ES-I3 (cell line): Measurements from ENCODE around the gene PPEF2.
"Not testable (repeated sequence)": the region's sequence is repeated elsewhere in the genome, so short reads cannot be mapped to it uniquely, and the experiment has no call there.

Source experiments
- H3K36me3 ChIP-seq: 2 replicates; pipeline ENCODE4 v1.6.1; 2013; ENCODE audit warnings: mild to moderate bottlenecking, low read length, control low read depth, moderate library complexity; ENCODE audit not compliant: insufficient read depth
- H3K4me1 ChIP-seq: 2 replicates; pipeline ENCODE4 v1.6.1; 2013; ENCODE audit warnings: mild to moderate bottlenecking, control low read depth, low read length; ENCODE audit not compliant: insufficient read depth
- H3K9ac ChIP-seq: 2 replicates; pipeline ENCODE4 v1.6.1; 2013; ENCODE audit warnings: low read depth, mild to moderate bottlenecking, low read length, moderate library complexity
- H3K9me3 ChIP-seq: 2 replicates; pipeline ENCODE4 v1.6.1; 2013; ENCODE audit warnings: mild to moderate bottlenecking, low read length, moderate library complexity; ENCODE audit not compliant: control insufficient read depth, insufficient read depth

The PPEF2 gene

DNA sequence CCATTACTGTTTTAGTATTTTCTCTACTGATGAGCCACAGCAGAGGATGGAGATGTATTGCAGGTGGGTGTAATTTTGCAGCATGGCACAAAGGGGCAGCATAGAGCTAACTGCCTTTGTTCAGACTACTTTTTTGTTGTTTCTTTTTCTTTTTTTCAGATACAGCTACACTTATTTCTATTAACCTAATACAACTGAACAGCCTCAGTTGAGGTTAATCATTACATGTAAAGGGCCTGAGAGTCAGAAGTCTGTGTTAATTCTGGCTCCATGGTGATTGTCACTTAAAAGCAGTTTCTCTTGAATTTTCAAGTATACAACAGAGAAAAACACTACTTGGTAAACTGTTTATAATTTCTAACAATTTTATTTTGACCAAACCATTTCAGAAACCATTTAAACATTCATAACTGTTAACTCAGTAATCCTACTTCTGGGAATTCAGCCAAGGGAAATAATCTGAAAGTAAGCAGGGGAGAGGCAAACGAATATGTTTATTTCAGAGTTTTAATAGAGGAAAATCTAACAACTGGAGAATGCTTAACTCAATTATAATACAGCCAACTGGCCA lies 13.9 kb upstream of the PPEF2 start:
- Histone ChIP-seq H3K36me3 (no peaks in the 10 kb centered on the region; the same call in 1 of the 2 replicates), H3K9ac (no peak overlapping the region), H3K9me3 (peaks cover 5% of the 10 kb centered on the region), H3K4me1 (peaks cover 3% of the 10 kb centered on the region; the same call in 1 of the 2 replicates)

DNA sequence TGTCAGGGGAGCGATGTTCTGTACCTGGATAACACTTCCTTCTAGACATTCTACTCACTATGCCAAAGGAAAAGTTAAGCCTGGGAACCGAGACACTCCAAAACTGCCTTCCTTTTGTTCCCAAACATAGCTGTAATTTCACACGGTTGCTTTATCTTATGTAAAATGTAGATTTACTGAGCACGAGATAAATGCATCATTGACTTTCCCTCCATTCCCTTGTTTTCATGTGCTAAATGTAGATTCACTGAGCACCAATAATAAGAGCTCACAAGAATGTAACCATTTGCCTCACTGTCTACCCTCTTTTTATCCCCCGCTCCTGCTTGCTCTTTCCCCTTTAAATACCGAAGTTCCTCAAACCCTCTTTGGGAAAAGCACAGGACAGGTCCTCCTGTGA lies 10.7 kb upstream of the PPEF2 start:
- peaks cover 27% of the 10 kb centered on the region for H3K9me3 ChIP-seq

DNA sequence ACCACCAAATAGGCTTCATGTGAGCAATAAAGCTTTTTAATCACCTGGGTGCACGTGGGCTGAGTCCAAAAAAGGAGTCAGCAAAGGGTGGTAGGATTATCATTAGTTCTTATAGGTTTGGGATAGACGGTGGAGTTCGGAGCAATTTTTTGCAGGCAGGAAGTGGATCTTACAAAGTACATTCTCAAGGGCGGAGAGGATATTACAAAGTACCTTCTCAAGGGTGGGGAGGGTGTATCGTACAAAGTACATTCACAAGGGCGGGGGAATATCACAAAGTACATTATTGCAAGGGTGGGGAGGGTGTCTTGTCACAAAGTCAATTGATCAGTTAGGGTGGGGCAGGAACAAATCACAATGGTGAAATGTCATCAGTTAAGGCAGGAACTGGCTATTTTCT lies 8.6 kb upstream of the PPEF2 start:
- H3K9ac ChIP-seq = not testable (repeated sequence)

More for the DNA sequence above, 10.7 kb upstream of the PPEF2 start:
- Histone ChIP-seq H3K4me1 (peaks cover 3% of the 10 kb centered on the region; the same call in 1 of the 2 replicates), H3K36me3 (no peaks in the 10 kb centered on the region), H3K9ac (no peak overlapping the region)

DNA sequence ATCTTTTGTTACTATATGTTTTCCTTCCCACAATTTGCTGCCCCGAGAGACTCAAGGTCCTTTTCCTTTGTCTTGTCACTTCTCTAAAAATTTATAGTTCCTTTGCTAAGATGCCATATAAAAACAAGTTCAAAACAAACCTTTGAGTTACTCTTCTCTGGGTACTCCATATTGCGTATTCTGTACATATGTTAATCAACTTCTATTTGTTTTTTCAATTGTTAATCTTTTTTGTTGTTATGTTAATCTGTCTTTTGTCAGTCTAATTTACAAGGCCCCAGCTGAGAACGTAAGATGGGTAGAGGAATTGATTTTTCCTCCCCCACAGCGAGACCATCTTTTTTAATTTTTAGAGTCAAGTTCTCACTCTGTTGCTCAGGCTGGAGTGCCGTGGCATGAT lies 7.2 kb upstream of the PPEF2 start:
- Histone ChIP-seq H3K9me3 (peaks cover 27% of the 10 kb centered on the region), H3K9ac (no peak overlapping the region), H3K36me3 (no peaks in the 10 kb centered on the region), H3K4me1 (no peaks in the 10 kb centered on the region)

More for the DNA sequence above, 8.6 kb upstream of the PPEF2 start:
- H3K36me3 ChIP-seq, H3K4me1 ChIP-seq: not testable (repeated sequence)
- peaks cover 27% of the 10 kb centered on the region for H3K9me3 ChIP-seq

DNA sequence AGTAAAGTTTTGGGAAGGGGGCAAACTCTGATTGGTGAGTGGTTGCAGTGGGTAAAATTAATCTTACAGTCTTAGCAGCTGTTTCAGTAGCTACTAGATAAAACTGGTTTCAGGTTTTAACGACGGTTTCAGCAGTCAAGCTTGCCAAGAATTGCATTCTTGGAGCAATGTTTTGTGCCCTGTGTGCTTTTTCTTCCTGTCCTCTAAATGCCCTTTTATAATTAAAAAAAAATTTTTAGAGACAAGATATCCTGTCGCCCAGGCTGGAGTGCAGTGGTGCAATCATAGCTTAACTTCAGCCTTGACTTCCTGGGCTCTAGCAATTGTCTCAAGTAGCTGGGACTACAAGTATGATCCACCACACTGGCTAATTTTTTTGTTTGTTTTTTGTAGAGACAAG lies 6.3 kb upstream of the PPEF2 start:
- Histone ChIP-seq H3K4me1 (no peaks in the 10 kb centered on the region), H3K9me3 (peaks cover 27% of the 10 kb centered on the region), H3K36me3 (no peaks in the 10 kb centered on the region), H3K9ac (no peak overlapping the region)

DNA sequence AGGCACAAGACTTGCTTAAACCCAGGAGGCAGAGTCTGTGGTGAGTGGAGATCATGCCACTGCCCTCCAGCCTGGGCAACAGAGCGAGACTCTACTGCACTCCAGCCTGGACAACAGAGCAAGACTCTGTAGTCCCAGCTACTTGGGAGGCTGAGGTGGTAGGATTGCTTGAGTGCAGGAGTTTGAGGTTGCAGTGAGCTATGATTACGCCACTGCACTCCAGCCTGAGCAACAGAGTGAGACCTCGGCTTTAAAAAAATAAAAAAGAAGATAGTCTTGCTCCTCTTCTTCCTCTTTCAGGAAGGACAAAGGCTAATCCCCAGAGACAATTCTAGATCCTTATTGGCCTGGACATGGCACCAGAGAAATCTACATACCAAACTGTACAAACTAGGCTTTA lies 5.7 kb upstream of the PPEF2 start:
- Histone ChIP-seq H3K9me3 (peaks cover 27% of the 10 kb centered on the region), H3K4me1 (no peaks in the 10 kb centered on the region), H3K9ac (no peak overlapping the region), H3K36me3 (no peaks in the 10 kb centered on the region)

DNA sequence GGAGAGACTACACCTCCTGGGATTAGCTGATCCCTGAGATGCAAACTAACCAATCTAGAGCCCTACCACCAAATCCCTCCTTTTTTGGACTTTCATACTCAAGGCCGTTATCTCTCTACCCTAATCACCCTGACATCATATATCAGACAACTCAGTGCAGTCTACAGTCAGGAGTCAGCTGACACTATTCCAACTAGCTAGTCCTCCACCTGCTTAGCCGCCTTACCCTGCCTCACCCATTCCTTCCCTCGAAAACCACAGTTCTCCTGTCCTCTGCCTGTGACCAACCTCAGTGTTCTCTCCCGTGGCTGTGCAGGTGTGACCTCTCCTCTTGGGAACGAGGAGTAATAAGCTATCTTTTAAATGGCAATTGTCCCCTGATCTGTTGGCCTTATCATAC lies 1.8 kb upstream of the PPEF2 start:
- 0 out of 2 replicates have a peak, but pooled peaks cover 4% of the 10 kb centered on the region for H3K9me3 ChIP-seq
- H3K4me1 ChIP-seq = no peaks in the 10 kb centered on the region
- H3K9ac ChIP-seq = no peak overlapping the region
- H3K36me3 ChIP-seq = no peaks in the 10 kb centered on the region

DNA sequence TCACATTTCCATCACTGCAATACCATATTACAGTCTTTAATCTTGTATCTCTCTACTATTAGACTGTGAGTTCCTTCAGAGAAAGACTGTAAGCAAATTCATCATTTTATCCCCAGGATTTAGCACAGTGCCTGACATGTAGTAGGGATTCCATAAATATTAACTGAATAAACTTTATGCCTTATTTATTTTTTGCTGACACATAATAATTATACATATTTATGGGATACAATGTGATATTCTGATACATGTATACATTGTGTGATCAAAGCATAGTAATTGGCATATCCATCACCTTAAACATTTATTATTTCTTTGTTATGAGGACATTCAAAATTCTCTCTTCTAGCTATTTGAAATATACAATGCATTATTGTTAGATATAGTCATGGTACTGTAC lies 3.7 kb downstream of the PPEF2 start:
- H3K36me3 ChIP-seq = no peaks in the 10 kb centered on the region
- 0 out of 2 replicates have a peak, but pooled peaks cover 3% of the 10 kb centered on the region for H3K9me3 ChIP-seq
- H3K9ac ChIP-seq = no peak overlapping the region
- H3K4me1 ChIP-seq = no peaks in the 10 kb centered on the region

DNA sequence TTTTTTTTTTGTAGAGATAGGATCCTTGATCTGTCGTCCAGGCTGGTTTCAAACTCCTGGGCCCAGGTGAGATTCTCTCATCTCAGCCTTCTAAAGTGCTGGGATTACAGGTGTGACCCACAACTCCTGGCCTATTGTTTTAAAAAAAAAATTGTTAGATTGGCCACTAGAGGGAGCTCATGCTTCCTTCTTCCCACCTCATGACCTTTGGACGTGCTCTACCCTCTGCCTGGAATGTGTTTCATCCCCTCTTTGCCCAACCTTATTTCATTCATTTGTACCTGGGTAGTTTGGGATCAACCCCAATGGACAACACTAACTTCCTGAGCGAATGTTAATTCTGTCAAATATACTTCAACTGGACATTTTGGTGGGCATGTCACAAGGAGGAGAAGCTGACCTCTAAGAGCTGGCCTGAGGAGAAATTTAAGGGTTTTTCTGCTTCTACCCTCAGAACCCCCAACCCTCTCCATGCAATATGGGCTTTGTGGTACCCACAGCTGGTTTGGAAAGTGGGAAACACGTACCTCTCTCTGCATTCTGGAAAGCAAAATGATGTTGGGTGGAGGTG lies 6.4 kb downstream of the PPEF2 start:
- H3K4me1 ChIP-seq = no peaks in the 10 kb centered on the region
- no peaks in the 10 kb centered on the region for H3K36me3 ChIP-seq
- no peak overlapping the region for H3K9ac ChIP-seq
- H3K9me3 ChIP-seq = 0 out of 2 replicates have a peak, but pooled peaks cover 3% of the 10 kb centered on the region

DNA sequence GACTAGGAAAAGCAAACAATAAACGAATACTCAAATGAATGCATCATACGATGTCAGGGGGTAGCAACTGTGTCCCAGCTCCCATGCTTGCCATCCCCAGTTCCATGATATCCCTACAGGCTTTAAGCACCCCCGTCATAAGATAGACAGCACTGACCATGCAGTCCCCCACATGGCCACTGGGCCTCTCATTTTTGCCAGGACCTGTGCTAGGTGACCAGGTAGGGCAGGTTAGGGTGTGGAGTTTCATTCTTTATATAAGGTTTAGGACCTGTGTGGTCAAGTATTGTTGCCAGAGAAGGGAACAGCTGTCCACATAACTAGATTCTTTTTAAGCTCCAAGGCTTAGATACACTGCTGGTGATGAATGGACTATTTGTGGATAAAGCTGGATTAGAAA lies 9.7 kb downstream of the PPEF2 start:
- H3K9me3 ChIP-seq = no peaks in the 10 kb centered on the region
- H3K9ac ChIP-seq = no peak overlapping the region
- H3K4me1 ChIP-seq = no peaks in the 10 kb centered on the region
- H3K36me3 ChIP-seq = no peaks in the 10 kb centered on the region

DNA sequence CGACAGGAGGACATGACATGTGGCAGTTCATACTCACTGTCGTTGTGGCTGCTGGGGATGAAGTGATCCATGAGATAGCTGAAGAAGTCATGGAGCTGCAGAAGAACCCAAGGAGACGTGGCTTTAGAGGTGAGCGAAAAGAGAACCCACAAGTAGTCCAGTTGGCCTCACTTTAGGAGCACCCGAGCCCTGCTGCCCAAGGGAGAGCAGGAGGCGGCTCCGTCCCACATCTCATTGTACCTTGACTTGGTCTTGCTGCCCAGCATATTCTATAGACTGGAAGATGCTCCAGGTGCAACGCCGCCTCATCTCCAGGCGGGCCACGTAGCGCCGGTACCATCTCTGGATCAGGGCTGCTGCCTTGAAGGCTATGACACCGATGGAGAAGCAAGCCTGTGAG lies 10.6 kb downstream of the PPEF2 start:
- H3K4me1 ChIP-seq = no peaks in the 10 kb centered on the region
- H3K36me3 ChIP-seq = no peaks in the 10 kb centered on the region
- H3K9me3 ChIP-seq = no peaks in the 10 kb centered on the region
- H3K9ac ChIP-seq = no peak overlapping the region

DNA sequence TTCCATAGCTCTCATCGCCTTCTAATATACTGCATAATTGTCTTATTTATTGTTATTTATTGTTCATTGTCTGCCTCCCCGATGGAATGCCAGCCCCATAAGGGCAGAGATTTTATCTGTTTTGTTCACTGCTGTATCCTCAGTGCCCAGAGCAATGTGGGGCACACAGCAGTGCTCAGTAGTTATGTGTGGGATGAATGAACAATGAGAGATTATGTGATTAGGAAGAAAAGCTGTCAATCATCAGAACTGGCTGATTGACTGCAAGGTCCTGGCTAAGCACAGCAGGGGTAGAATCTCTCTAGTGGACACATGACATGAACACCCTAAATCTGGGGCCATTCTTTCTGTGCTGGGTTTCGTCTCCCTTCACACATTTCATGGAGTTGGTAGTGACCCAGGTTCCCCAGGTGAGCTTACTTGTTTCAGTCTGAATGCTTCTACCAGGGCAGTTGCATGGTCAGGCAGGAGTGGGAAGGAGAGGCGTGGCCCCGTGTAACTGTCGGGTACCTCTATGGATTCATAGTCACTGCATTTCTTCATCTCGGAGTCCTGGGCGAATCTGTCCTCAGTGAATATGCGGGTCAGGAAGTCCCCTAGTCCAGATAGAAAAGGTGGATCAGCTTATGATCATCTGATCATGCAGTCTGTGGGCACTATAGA lies 12.6 kb downstream of the PPEF2 start:
- no peaks in the 10 kb centered on the region for H3K9me3 ChIP-seq
- H3K36me3 ChIP-seq = no peaks in the 10 kb centered on the region
- H3K9ac ChIP-seq = no peak overlapping the region
- H3K4me1 ChIP-seq = no peaks in the 10 kb centered on the region

DNA sequence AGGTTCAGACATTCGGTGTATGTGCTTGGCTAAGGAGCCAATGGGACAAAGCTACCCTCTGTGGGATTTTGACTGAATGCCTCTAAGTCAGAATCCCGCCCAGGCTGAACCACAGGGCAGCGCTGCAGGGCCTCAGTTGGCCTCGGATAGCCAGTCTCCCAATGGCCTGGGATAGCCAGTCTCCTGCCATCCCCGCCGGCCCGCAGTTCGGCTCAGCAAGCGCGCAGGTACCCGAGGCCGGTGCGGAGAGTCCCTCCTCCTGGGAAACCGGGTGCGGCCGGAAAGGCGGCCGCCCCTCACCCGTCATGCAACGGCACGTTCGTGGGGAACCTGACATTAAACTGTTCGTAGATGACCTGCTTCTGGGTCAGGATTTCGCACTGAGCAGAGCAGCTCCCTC lies 16.1 kb downstream of the PPEF2 start:
- no peak overlapping the region for H3K9ac ChIP-seq
- H3K36me3 ChIP-seq = no peaks in the 10 kb centered on the region
- H3K9me3 ChIP-seq = no peaks in the 10 kb centered on the region
- no peaks in the 10 kb centered on the region for H3K4me1 ChIP-seq

DNA sequence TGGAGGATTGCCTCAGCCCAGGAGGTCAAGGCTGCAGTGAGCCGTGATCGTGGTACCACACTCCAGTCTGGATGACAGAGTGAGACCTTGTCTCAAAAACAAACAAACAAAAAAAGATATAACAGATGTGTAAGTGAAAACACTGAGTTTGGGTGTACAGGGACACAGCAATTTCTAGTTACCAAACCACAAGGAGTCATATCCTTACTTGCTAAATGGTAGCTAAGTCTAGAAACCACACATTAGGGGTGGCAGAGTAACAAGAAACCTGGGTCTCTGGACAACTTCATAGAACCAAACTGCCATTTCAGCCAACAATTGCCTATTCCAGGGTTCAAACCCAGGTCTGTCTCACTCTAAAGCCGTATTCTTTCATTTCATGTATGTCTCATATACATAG lies 20.8 kb downstream of the PPEF2 start:
- H3K36me3 ChIP-seq = no peaks in the 10 kb centered on the region
- H3K4me1 ChIP-seq = peaks cover 6% of the 10 kb centered on the region; the same call in 1 of the 2 replicates
- H3K9me3 ChIP-seq = no peaks in the 10 kb centered on the region
- H3K9ac ChIP-seq = no peak overlapping the region

DNA sequence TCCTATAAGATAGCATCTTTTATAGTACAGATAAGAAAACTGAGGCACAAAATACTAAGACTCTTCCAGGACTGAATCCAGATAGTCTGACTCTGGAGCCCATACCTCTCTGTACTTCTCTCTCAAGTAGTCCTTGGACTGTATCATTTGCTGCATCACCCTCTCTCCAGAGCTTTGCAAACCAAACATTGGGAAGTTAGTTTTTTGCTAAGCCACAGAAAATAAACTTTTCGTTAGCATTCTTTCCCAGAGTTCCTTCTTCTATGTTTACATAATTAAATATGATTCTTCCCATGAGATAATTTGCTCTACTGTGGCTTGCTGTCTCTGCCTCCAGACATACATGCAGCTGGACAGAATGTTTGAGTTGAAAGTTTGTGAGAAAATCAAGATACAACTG lies 22.0 kb downstream of the PPEF2 start:
- Histone ChIP-seq H3K4me1 (peaks cover 6% of the 10 kb centered on the region; the same call in 1 of the 2 replicates), H3K9me3 (no peaks in the 10 kb centered on the region), H3K36me3 (no peaks in the 10 kb centered on the region), H3K9ac (no peak overlapping the region)
